GM18508 (cell line): ENCODE data around the gene FAM118B.

Experiments used
- ATAC-seq: cut with Tn5 transposase; IDR thresholded peaks from one replicate; pipeline ENCODE4 v1.9.1; 2021; ENCODE audit warnings: moderate number of reproducible peaks; ENCODE audit not compliant: insufficient read depth, unreplicated experiment

Gene FAM118B

GRCh38 chr11:126211236-126212088 lies at the start of gene FAM118B, which contains the start of gene RPUSD4:
TSS of gene FAM118B (plus strand) at chr11:126211782. CDS start at chr11:126235002, 23,220 bp downstream.
TSS of gene RPUSD4 (minus strand) at chr11:126211650. CDS start at chr11:126211638, 12 bp downstream.
- ATAC-seq, result peak; percentile 60

GRCh38 chr11:126162306-126163030 lies 49.1 kb upstream of the FAM118B start:
- ATAC-seq, result no peak

DNA sequence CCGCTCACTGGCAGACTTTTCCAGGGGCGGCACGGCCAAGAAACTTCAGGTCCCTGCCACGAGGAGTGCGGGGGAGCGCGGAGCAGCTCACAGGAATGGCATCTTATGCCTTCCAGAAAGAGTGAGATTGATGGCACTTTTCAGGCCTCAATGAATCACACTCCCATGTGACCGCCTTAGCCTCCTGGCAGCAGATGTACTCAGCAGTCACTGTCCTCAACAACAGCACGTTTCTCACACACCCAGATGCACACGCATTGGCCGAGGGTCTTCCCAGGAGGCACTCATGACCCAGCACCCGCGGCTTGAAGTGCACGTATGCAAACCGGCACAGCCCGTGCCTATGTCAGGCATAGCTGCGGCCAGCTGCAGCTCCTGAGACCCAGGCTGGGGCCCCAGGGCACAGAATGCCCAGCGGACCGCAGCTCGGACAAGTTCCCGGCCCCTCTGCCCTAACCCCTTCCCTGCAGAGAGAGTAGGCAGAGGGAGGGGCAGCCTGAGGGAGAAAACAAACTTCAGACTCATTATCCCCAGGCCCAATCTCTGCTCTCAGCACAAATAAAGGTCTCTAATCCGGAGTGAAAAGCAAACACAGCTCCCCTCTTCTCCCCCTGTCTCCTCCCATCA lies 48.4 kb upstream of the FAM118B start:
- ATAC-seq, result no peak

DNA sequence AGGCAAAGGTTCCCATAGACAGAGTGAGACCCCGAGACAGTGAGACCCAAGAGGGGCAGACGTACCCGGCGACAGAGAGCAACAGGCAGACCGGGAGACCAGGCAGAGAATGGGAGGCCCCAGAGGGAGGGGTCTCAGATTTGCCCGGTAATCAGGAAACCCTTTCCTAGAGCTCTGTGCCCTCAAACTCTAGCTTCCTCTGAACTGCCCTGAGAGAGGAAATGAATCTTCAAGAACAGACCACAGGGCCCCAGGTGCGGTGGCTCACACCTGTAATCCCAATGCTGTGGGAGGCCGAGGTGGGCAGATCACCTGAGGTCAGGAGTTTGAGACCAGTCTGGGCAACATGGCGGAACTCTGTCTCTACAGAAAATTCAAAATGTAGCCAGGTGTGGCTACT lies 47.8 kb upstream of the FAM118B start:
- no peak for ATAC-seq

DNA sequence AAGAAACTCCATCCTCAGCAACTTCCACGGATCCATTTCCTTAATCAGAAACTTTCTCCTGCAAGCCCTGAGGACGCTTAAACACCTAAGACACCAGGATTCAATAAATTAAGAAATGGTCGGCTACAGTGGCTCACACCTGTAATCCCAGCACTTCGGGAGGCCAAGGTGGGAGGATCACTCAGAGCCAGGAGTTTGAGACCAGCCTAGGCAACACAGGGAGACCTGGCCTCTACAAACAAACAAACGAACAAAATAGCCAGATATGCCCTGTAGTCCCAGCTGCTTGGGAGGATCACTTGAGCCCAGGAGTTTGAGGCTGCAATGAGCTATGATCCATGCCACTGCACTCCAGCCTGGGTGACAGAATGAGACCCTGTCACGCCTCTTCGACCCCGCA lies 46.8 kb upstream of the FAM118B start:
- no peak for ATAC-seq

DNA sequence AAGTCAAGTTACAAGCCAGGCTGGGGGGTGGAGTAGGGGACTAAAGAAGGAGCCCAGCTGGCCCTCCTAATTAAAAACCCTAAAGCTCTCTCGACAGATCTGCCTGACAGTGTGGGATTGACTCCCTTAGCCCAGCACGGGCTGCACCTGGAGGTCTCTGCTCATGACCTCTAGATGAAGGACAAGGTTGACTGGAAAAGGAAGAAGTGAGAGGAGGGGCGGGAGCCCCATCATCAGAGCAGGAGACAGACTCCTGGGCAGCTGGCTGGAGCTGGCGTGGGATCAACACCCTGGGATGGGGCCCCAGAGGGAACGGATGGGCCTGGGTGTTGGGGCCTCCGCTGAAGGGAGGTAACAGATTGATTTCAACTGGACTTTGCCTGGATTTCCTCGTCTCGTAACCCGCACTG lies 46.3 kb upstream of the FAM118B start:
- no peak for ATAC-seq

DNA sequence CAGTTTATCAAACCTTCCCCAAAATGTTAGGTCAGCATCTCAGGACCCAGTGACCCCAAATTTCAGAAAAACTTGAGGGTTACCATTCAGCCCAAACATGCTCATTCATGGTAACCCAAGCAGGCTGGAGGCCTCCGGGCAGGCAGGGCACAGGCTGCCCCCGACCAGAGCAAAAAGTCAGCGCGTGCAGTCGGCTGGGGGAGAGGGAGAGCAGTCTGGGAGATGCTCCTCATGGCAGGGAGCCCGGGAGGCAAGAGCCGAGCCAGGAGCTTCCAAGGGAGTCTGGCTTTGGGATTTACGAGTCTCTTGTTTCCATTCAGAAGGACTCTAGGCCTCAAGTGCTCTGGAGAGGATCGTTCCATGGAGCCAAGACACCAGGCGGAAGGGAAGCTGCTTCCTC lies 45.8 kb upstream of the FAM118B start:
- no peak for ATAC-seq

DNA sequence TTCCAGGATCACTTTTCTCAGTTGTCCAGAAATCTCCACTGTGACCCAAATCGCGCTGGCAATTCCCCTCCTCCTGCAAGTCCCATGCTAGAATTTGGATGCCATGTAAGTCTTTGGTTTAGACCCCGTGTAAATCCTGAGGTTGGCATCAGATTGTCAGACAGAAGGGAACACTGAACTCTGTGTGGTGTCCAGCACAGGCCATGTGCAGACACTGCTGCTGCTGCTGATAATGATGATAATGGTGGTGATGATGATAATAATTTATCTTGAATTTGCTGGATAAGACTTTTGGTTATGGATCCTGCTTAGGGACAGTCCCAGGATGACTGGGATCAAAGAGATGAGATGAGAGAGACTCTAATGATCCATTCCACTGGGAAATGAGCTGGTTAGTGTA lies 45.2 kb upstream of the FAM118B start:
- ATAC-seq, result no peak

DNA sequence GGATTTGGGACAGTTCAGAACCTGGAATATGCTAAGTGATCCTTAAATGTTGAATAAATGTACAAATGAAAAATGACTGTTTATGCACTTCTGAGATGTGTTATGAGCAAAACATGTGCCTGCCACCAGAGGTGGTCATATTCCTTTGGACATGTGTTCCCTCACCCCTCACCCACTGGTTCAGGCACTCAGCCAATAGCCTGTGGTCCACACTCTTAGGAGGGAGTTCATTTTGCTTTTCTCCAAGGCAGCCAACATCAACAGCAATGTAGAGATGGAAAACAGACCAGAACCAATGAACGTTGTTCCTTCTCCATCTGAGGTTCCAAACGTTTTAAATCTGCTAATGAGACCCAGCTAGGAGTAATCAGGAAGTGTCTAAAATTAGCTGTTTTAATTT lies 44.1 kb upstream of the FAM118B start:
- ATAC-seq, result no peak

GRCh38 chr11:126169291-126169690 lies 42.3 kb upstream of the FAM118B start:
- ATAC-seq, result no peak

DNA sequence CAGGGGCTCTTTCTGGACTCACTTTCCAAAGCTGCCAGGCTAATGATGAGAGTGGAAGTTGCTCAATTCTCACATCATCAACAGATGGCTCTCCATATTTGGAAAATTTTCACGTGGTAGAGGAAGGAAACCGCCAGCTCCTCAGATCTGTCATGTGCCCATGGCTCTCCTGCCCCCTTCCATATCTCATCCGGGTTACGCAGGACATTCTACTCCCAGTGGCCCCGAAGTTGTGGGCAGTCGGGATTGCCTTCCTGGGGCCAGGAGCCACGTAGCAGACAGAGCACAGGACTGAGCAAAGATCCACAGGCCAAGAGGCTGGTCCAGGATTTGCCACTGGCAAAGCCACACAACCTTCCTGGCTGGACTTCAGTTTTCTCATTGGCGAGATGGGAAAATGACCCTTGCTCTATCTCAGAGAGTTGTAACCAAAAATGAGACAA lies 39.0 kb upstream of the FAM118B start:
- ATAC-seq, result no peak

GRCh38 chr11:126173257-126173656 lies 38.3 kb upstream of the FAM118B start:
- ATAC-seq, result no peak

GRCh38 chr11:126174816-126175215 lies 36.8 kb upstream of the FAM118B start:
- no peak for ATAC-seq

DNA sequence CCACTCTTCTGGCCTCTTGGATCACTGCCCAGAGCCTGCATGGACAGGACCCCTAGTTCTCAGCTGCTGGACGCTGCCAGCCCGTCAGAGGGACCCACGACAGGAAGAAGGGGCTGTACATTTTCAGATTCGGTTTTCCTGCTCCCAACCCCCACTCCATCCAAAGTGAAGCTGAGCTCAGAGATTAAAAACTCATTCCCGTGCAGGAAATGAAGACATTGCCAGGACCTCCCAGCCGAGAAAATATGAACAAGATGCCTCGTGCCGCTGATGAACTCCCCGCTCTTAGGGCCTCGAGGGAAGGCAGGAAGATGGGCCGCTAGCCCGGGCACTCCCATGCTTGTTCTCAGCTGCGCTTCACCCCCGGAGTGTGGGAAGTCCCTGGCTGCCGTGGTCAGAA lies 36.2 kb upstream of the FAM118B start:
- ATAC-seq, result no peak

DNA sequence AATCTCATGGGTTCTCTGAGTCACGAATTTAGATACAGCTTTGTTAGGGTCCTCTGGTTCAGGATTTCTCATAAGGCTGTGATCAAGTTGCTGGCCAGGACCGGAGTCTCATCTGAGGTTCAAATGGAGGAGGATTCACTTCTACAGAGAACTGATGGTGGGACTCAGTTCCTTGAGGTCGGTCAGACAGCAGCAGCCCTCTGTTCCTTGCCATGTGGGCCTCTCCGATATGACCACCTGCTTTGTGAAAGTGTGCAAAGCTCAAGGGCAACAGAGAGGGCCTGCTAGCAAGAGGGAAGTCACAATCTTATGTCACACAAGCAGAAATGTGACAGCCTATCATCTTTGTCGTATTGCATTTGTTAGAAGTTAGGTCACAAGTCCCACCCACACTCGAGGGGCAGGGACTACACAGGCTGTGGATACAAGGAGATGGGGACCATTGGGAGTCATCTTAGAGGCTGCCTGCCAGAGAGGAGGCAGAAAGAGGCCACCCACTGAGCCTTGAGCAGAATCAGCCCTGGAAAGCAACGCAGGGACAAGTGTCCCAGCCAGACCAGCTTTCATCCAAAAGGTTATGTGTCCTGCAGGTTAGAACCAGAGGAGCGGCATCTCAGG lies 34.6 kb upstream of the FAM118B start:
- no peak for ATAC-seq

GRCh38 chr11:126181939-126182730 lies 29.4 kb upstream of the FAM118B start:
- no peak for ATAC-seq

DNA sequence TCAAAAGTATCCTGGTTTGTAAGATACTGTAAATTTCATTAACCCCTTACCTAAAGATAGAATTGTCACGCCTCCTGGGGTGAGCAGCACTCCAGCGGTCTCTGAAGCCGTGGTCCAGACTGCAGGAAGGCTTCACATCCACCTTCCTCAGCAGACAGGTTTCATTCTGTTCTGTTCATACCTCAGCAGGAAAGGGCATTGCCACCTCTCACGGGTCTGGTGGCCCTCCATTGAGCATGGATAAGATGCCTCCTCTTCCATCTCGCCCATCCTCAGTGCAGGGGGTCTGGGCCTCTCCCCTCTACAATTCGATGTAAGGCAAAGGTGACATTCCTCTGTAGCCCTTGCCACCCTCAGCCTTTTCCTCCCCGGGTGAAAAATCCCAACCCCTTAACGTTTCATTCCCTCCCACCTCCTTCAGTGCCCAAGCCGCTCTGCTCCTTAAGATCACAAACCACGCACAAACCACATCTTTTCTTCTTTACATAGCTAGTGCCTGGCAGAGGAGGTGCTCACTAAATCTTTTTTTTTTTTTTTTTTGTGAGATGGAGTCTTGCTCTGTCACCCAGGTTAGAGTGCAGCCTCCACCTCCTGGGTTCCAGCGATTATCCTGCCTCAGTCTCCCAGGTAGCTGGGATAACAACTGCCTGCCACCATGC lies 28.7 kb upstream of the FAM118B start:
- no peak for ATAC-seq

DNA sequence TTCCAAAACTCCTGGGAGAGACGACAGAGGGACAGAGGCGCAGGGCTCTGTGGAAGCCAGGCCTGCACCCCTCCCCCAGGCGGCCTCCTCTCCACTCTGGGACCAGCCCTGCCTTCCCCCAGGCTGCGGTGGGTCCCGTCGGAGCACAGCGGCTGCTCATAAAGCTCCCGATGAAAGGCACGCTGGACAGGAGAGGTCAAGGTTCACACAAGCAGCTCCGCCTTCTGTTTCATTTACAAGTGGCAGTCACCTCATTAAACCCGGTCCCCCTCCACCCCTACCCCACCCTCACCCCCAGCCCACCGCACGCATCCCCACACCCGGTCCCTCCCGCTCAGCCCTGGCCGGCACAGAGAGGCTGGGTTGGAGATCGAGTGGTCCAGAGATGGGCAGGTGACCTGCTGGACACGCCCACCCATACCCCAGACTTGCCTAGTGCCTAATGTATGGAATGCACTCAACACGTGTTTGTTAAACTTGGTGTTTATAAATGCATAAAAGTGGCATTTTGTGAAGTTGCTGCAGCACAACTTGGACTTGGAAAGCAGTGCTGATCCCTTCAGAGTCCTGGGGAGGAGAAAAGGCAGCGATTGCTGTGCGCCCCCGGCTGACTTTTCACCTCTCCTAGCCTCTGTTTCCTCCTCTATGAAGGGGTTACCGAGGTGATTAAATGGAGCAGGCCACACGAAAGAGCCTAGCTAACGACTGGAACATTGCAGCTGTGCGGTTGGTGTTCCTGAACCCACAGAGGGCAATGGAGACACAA lies 26.1 kb upstream of the FAM118B start:
- ATAC-seq, result no peak
